ENCODE data around the gene ARSI.

The ARSI gene

DNA sequence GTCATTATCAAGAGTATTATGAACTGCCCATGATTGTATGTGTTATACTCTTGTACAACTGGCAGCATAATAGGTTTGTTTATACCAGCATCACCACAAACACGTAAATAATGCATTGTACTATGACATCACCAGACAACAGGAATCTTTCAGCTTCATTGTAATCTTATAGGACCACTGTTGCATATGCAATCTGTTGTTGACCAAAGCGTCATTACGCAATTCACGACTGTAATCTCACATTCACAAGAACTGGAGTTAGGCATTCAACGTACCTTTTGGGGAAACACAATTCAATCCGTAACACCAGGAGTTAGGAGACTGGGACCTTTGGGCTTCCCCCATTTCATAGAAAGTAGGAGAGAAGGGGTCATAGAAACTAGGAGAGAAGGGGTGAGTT, 20.4 kb upstream of the ARSI start:
- DNase-seq (ENCODE audit: low spot score) (no peak), ATAC-seq (ENCODE audit: low read depth) (no peak)
- Histone ChIP-seq H3K4me1 (ENCODE audit: insufficient read depth, poor library complexity, severe bottlenecking) (peaks cover 44% of the 10 kb centered on the region), H3K9me3 (ENCODE audit: severe bottlenecking) (no peaks in the 10 kb centered on the region), H3K4me3 (ENCODE audit: severe bottlenecking) (no peak overlapping the region), H3K27ac (ENCODE audit: poor library complexity, severe bottlenecking) (peak overlapping the region; percentile 93), H3K36me3 (ENCODE audit: low read depth) (no peaks in the 10 kb centered on the region), H3K27me3 (ENCODE audit: insufficient read depth, poor library complexity, severe bottlenecking) (no peaks in the 10 kb centered on the region)
- TF ChIP-seq, protein P1, sequence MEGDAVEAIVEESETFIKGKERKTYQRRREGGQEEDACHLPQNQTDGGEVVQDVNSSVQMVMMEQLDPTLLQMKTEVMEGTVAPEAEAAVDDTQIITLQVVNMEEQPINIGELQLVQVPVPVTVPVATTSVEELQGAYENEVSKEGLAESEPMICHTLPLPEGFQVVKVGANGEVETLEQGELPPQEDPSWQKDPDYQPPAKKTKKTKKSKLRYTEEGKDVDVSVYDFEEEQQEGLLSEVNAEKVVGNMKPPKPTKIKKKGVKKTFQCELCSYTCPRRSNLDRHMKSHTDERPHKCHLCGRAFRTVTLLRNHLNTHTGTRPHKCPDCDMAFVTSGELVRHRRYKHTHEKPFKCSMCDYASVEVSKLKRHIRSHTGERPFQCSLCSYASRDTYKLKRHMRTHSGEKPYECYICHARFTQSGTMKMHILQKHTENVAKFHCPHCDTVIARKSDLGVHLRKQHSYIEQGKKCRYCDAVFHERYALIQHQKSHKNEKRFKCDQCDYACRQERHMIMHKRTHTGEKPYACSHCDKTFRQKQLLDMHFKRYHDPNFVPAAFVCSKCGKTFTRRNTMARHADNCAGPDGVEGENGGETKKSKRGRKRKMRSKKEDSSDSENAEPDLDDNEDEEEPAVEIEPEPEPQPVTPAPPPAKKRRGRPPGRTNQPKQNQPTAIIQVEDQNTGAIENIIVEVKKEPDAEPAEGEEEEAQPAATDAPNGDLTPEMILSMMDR (IDR thresholded peaks at IDR 0.05; ENCODE audit: poor library complexity, severe bottlenecking), result no peak

DNA sequence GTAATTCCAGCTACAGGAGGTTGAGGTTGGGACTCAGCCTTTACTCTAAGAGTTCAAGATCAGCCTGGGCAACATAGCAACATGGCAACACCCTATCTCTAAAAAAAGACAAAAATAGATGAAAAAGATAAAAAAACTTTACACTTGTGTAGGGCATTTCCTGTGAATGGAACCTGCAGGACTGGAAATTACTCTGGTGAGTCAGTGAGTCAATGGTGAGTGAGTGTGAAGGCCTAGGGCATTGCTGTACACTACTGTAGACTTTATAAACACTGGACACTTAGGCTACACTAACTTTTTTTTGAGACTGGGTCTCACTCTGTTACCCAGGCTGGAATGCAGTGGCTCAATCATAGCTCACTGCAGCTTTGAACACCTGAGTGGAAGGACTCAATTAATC, 19.5 kb upstream of the ARSI start:
- no peaks in the 10 kb centered on the region for H3K36me3 ChIP-seq (ENCODE audit: low read depth)
- no peak overlapping the region for H3K4me3 ChIP-seq (ENCODE audit: severe bottlenecking)
- no peaks in the 10 kb centered on the region for H3K27me3 ChIP-seq (ENCODE audit: insufficient read depth, poor library complexity, severe bottlenecking)
- TF ChIP-seq, protein P1 (IDR thresholded peaks at IDR 0.05; ENCODE audit: poor library complexity, severe bottlenecking), result no peak
- peak overlapping the region; percentile 93 for H3K27ac ChIP-seq (ENCODE audit: poor library complexity, severe bottlenecking)
- H3K9me3 ChIP-seq (ENCODE audit: severe bottlenecking), result no peaks in the 10 kb centered on the region
- peaks cover 53% of the 10 kb centered on the region for H3K4me1 ChIP-seq (ENCODE audit: insufficient read depth, poor library complexity, severe bottlenecking)
- DNase-seq (ENCODE audit: low spot score), result no peak
- ATAC-seq (ENCODE audit: low read depth), result peak; percentile 67

DNA sequence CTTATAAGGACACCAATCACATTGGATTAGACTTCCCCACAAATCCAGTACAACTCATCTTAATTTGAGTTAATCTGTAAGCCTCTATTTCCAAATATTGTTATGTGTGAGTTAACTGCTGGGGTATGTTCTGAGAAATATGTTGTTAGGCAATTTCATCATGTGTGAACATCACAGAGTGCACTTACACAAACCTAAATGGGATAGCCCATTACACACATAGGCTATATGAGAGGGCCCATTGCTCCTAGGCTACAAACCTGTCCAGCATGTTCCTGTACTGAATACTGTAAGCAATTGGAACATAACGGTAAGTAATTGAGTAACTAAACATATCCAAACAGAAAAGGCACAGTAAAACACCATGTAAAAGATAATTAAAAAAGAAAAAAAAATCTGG, 19.1 kb upstream of the ARSI start:
- DNase-seq (ENCODE audit: low spot score) (no peak), ATAC-seq (ENCODE audit: low read depth) (no peak)
- no peaks in the 10 kb centered on the region for H3K36me3 ChIP-seq (ENCODE audit: low read depth)
- peaks cover 57% of the 10 kb centered on the region for H3K4me1 ChIP-seq (ENCODE audit: insufficient read depth, poor library complexity, severe bottlenecking)
- TF ChIP-seq, protein P1 (IDR thresholded peaks at IDR 0.05; ENCODE audit: poor library complexity, severe bottlenecking), result no peak
- H3K27ac ChIP-seq (ENCODE audit: poor library complexity, severe bottlenecking), result peak overlapping the region; percentile 93
- no peaks in the 10 kb centered on the region for H3K27me3 ChIP-seq (ENCODE audit: insufficient read depth, poor library complexity, severe bottlenecking)
- H3K9me3 ChIP-seq (ENCODE audit: severe bottlenecking), result no peaks in the 10 kb centered on the region
- H3K4me3 ChIP-seq (ENCODE audit: severe bottlenecking), result no peak overlapping the region

DNA sequence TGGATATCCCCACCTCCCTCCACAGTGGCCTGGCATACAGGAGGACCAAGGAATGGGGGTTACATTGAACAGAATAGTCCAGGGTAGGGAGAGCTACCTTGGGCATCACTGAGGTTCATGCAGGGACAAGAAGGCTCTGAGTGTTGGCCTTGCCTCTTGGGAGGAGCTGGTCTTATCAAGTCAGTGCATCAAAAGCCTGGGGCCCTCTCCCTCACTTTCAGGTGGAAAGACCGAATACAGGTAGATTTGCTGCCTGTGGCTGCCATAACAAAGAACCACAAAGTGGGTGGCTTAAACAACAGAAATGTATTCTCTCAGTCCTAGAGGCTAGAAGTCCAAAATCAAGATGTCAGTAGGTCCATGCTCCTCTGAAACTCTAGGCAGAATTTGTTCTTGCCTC, 18.5 kb upstream of the ARSI start:
- H3K27me3 ChIP-seq (ENCODE audit: insufficient read depth, poor library complexity, severe bottlenecking), result no peaks in the 10 kb centered on the region
- no peak overlapping the region for H3K4me3 ChIP-seq (ENCODE audit: severe bottlenecking)
- no peaks in the 10 kb centered on the region for H3K9me3 ChIP-seq (ENCODE audit: severe bottlenecking)
- H3K27ac ChIP-seq (ENCODE audit: poor library complexity, severe bottlenecking), result peak overlapping the region; percentile 93
- DNase-seq (ENCODE audit: low spot score) (no peak), ATAC-seq (ENCODE audit: low read depth) (no peak)
- no peaks in the 10 kb centered on the region for H3K36me3 ChIP-seq (ENCODE audit: low read depth)
- TF ChIP-seq, protein P1 (IDR thresholded peaks at IDR 0.05; ENCODE audit: poor library complexity, severe bottlenecking), result no peak
- H3K4me1 ChIP-seq (ENCODE audit: insufficient read depth, poor library complexity, severe bottlenecking), result peaks cover 63% of the 10 kb centered on the region

DNA sequence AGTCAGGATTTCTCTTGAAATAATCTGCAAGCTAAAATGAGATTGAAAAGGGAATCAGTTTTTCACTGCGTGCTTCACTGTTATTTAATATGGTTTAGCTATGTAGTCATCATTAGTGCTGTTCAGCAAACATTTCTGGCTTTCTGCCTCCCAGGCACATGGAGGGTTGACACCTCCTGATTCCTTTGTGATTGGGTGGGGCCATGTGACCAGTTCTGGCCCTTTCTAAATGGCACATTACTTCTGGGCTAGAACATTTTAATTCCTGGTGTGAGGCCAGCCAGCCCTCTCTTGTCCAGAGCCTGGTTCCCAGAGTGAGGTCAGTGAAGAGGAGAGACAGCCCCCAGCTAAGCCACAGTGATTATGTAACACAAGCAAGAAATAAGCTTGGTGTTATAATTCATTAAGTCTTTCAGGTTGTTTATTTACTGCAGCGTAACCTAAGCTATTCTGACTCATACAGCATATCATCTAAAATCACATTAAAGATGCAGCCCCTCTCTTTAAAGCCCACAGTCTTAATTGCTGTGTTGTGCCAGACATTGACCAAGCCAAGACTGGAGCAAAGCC, 17.4 kb upstream of the ARSI start:
- peaks cover 63% of the 10 kb centered on the region for H3K4me1 ChIP-seq (ENCODE audit: insufficient read depth, poor library complexity, severe bottlenecking)

More for the DNA sequence above, 17.4 kb upstream of the ARSI start:
- no peak overlapping the region for H3K4me3 ChIP-seq (ENCODE audit: severe bottlenecking)
- no peaks in the 10 kb centered on the region for H3K9me3 ChIP-seq (ENCODE audit: severe bottlenecking)
- TF ChIP-seq, protein P1 (IDR thresholded peaks at IDR 0.05; ENCODE audit: poor library complexity, severe bottlenecking), result no peak
- DNase-seq (ENCODE audit: low spot score) (peak; percentile 85), ATAC-seq (ENCODE audit: low read depth) (peak; percentile 34)
- no peaks in the 10 kb centered on the region for H3K36me3 ChIP-seq (ENCODE audit: low read depth)
- H3K27me3 ChIP-seq (ENCODE audit: insufficient read depth, poor library complexity, severe bottlenecking), result no peaks in the 10 kb centered on the region
- H3K27ac ChIP-seq (ENCODE audit: poor library complexity, severe bottlenecking), result peak overlapping the region; percentile 93
